HepG2 (cell line): ENCODE results near the gene CD44. TPM values are rescaled to one million over a fixed set of nuclear protein-coding genes. Genes with fewer than 3 reads are reported as not detected.

Experiments
- ARID3A ChIP-seq: IDR thresholded peaks from 2 replicates; pipeline ENCODE4 v1.6.1; 2012; ENCODE audit warnings: low read depth, low read length, improper control_type of control experiment
- ATF7 ChIP-seq, 2 experiments: fragments of 450-650 bp in 1 of 2; sonication (generic) in 1 of 2; formaldehyde crosslinking in 1 of 2; IDR thresholded peaks; 2 replicates each; pipeline versions ENCODE4 v1.4.0 to v1.6.1; 2016 to 2020; ENCODE audit warnings: antibody characterized with exemption in 1 of 2, mild to moderate bottlenecking in 1 of 2, missing genetic modification reagents in 1 of 2
- BRCA1 ChIP-seq: sonication (generic); formaldehyde crosslinking; IDR thresholded peaks from 2 replicates; pipeline ENCODE4 v1.4.0; 2020; ENCODE audit warnings: missing genetic modification reagents
- CEBPG ChIP-seq: IDR thresholded peaks from 2 replicates; pipeline ENCODE4 v1.6.1; 2016
- ELF3 ChIP-seq: IDR thresholded peaks from 2 replicates; pipeline ENCODE4 v1.6.1; 2016; ENCODE audit warnings: missing genetic modification reagents, missing compliant biosample characterization
- FOXA3 ChIP-seq: IDR thresholded peaks from 2 replicates; pipeline ENCODE4 v1.6.1; 2016; ENCODE audit warnings: missing genetic modification reagents, missing compliant biosample characterization
- GFI1 ChIP-seq: sonication (generic); formaldehyde crosslinking; IDR thresholded peaks from 2 replicates; pipeline ENCODE4 v1.5.0; 2020; ENCODE audit warnings: missing genetic modification reagents, mild to moderate bottlenecking, borderline replicate concordance
- HDAC2 ChIP-seq: sonication (generic); formaldehyde crosslinking; IDR thresholded peaks from 2 replicates; pipeline ENCODE4 v1.4.0; 2020; ENCODE audit warnings: missing genetic modification reagents
- HNF1B ChIP-seq: sonication (generic); formaldehyde crosslinking; IDR thresholded peaks from 2 replicates; pipeline ENCODE4 v1.5.1; 2020; ENCODE audit warnings: mild to moderate bottlenecking, moderate library complexity, missing genetic modification reagents
- HNRNPLL ChIP-seq: fragments of 200-400 bp; formaldehyde crosslinking; IDR thresholded peaks from 2 replicates; pipeline ENCODE4 v1.6.1; 2017; ENCODE audit warnings: mild to moderate bottlenecking, low read depth, low read length; ENCODE audit not compliant: poor library complexity, severe bottlenecking
- IKZF5 ChIP-seq: IDR thresholded peaks from 2 replicates; pipeline ENCODE4 v1.6.1; 2018; ENCODE audit warnings: missing genetic modification reagents, mild to moderate bottlenecking, missing compliant biosample characterization
- KLF12 ChIP-seq: sonication (generic); formaldehyde crosslinking; IDR thresholded peaks from 2 replicates; pipeline ENCODE4 v1.4.0; 2020; ENCODE audit warnings: missing genetic modification reagents, borderline replicate concordance
- KLF9 ChIP-seq: IDR thresholded peaks from 2 replicates; pipeline ENCODE4 v1.6.1; 2016; ENCODE audit warnings: low read depth
- MXD1 ChIP-seq: sonication (generic); formaldehyde crosslinking; IDR thresholded peaks from 2 replicates; pipeline ENCODE4 v1.4.0; 2020; ENCODE audit warnings: mild to moderate bottlenecking, missing genetic modification reagents
- NRL ChIP-seq: sonication (generic); formaldehyde crosslinking; IDR thresholded peaks from 2 replicates; pipeline ENCODE4 v1.5.0; 2020; ENCODE audit warnings: missing genetic modification reagents, mild to moderate bottlenecking, moderate library complexity, borderline replicate concordance
- RCOR2 ChIP-seq: IDR thresholded peaks from 2 replicates; pipeline ENCODE4 v1.6.1; 2016; ENCODE audit warnings: missing biosample characterization, missing genetic modification reagents
- SALL1 ChIP-seq: sonication (generic); formaldehyde crosslinking; IDR thresholded peaks from 2 replicates; pipeline ENCODE4 v1.8.0; 2022; ENCODE audit warnings: mild to moderate bottlenecking, missing genetic modification reagents
- TFE3 ChIP-seq: IDR thresholded peaks from 2 replicates; pipeline ENCODE4 v1.6.1; 2016
- ZBTB44 ChIP-seq: sonication (generic); formaldehyde crosslinking; IDR thresholded peaks from 2 replicates; pipeline ENCODE4 v1.4.0; 2020; ENCODE audit warnings: missing genetic modification reagents
- ZNF740 ChIP-seq: sonication (generic); formaldehyde crosslinking; IDR thresholded peaks from 2 replicates; pipeline ENCODE4 v1.4.0; 2020; ENCODE audit warnings: missing genetic modification reagents
- ZNF747 ChIP-seq: sonication (generic); formaldehyde crosslinking; IDR thresholded peaks from 2 replicates; pipeline ENCODE4 v1.8.1; 2023; ENCODE audit warnings: missing genetic modification reagents, mild to moderate bottlenecking, borderline replicate concordance
- polyA plus RNA-seq, 8 experiments: library from polyadenylated mRNA; depleted of rRNA in 3 of 8; stranded (reverse) in 7 of 8; unstranded in 1 of 8; fragments of >200 nt; fragmentation: Illumina TruSeq in 4 of 8; extraction: Trizol in 4 of 8; gene quantifications; 2 replicates each; pipeline versions ENCODE4 v1.2.1 to v1.2.3, GENCODE V29; 2011 to 2016; ENCODE audit warnings: low read depth in 4 of 8, missing spikeins in 1 of 8, mixed read lengths in 1 of 8; ENCODE audit not compliant: insufficient read depth in 1 of 8
- total RNA-seq, 5 experiments: library from RNA; depleted of rRNA; stranded (reverse); fragments of >200 nt; fragmentation: Illumina TruSeq; extraction: Trizol; gene quantifications; 2 replicates each; pipeline ENCODE4 v1.2.3, GENCODE V29; 2016; ENCODE audit warnings: low read depth in 1 of 5

CD44 gene
- total and polyA plus RNA-seq, 2 of the 13 experiments (the other 11 are each of a cell fraction or from before 2014, with no cell fraction given), result 0.02 to 0.11 TPM

GRCh38 chr11:35190804-35191348, 51.9 kb downstream of the CD44 start (continued):
- TF ChIP-seq SALL1 (CRISPR knock-in tag), result peak; percentile 19; the same call in 1 of the 2 replicates
- peak; percentile 47 for TF ChIP-seq CEBPG (CRISPR knock-in tag)
- TF ChIP-seq ATF7 (IDR thresholded peaks at IDR 0.05), result no peak
- no peak for TF ChIP-seq ATF7 (CRISPR knock-in tag; IDR thresholded peaks at IDR 0.05)
- no peak for TF ChIP-seq MXD1 (CRISPR knock-in tag)
- TF ChIP-seq ZNF747 (CRISPR knock-in tag), result no peak; the same call in 1 of the 2 replicates
- TF ChIP-seq ZBTB44 (CRISPR knock-in tag), result no peak
- TF ChIP-seq ELF3, result peak; percentile 71; the same call in 1 of the 2 replicates
- TF ChIP-seq FOXA3, result peak; percentile 85
- TF ChIP-seq KLF9 (CRISPR knock-in tag), result no peak
- 0 out of 2 replicates have a peak, but pooled peaks have one; percentile 24 for TF ChIP-seq HNF1B (CRISPR knock-in tag)
- peak; percentile 17; the same call in 1 of the 2 replicates for TF ChIP-seq RCOR2 (CRISPR knock-in tag)
- TF ChIP-seq ZNF740 (CRISPR knock-in tag), result peak; percentile 69; the same call in 1 of the 2 replicates
- TF ChIP-seq KLF12 (CRISPR knock-in tag), result no peak
- TF ChIP-seq GFI1 (CRISPR knock-in tag), result peak; percentile 45; the same call in 1 of the 2 replicates
- peak; percentile 58; the same call in 1 of the 2 replicates for TF ChIP-seq HDAC2
- no peak for TF ChIP-seq TFE3 (CRISPR knock-in tag)
- TF ChIP-seq ARID3A, result 0 out of 2 replicates have a peak, but pooled peaks have one; percentile 33
- TF ChIP-seq BRCA1 (CRISPR knock-in tag), result 0 out of 2 replicates have a peak, but pooled peaks have one; percentile 32
- no peak for TF ChIP-seq NRL (CRISPR knock-in tag)
- TF ChIP-seq HNRNPLL, result no peak
- TF ChIP-seq IKZF5, result no peak
